ENCODE measurements around the gene TANC2. TPM values are rescaled to one million over a fixed set of nuclear protein-coding genes. Genes with fewer than 3 reads are reported as not detected.

Gene TANC2
- total RNA-seq, 2 donors from 2014 or later: 4.0 to 5.7 TPM

GRCh38 chr17:62948370-62948769 is 17.7 kb upstream of the TANC2 start:
- no peak for DNase-seq (ENCODE audit: low spot score)
- Histone ChIP-seq H3K9me3 (peaks cover 0 to 4% of the 10 kb centered on the region in 2 donors), H3K4me3 (no peak overlapping the region), H3K36me3 (no peaks in the 10 kb centered on the region), H3K4me1 (peaks cover 0 to 5% of the 10 kb centered on the region in 2 donors), H3K27ac (no peak overlapping the region), H3K27me3 (no peaks in the 10 kb centered on the region)
- TF ChIP-seq CTCF (IDR thresholded peaks at IDR 0.05): no peak

- no peak overlapping the region for H3K4me3 ChIP-seq
- no peak for TF ChIP-seq CTCF (IDR thresholded peaks at IDR 0.05)
- H3K9me3 ChIP-seq: peaks cover 0 to 4% of the 10 kb centered on the region in 2 donors
- peaks cover 0 to 5% of the 10 kb centered on the region in 2 donors for H3K4me1 ChIP-seq
- H3K36me3 ChIP-seq: no peaks in the 10 kb centered on the region
- no peak for DNase-seq (ENCODE audit: low spot score)
- no peak overlapping the region for H3K27ac ChIP-seq
- H3K27me3 ChIP-seq: no peaks in the 10 kb centered on the region
These were observed 17.0 kb upstream of the TANC2 start for GRCh38 chr17:62949036-62949435.

GRCh38 chr17:62950067-62950466 is 16.0 kb upstream of the TANC2 start:
- DNase-seq (ENCODE audit: low spot score): no peak
- no peak for TF ChIP-seq CTCF (IDR thresholded peaks at IDR 0.05)
- H3K36me3 ChIP-seq: no peaks in the 10 kb centered on the region
- H3K9me3 ChIP-seq: peaks cover 0 to 4% of the 10 kb centered on the region in 2 donors
- no peak overlapping the region for H3K4me3 ChIP-seq
- no peak overlapping the region for H3K27ac ChIP-seq
- no peaks in the 10 kb centered on the region for H3K27me3 ChIP-seq
- H3K4me1 ChIP-seq: peaks cover 0 to 5% of the 10 kb centered on the region in 2 donors

GRCh38 chr17:62955841-62956352 is 10.1 kb upstream of the TANC2 start:
- H3K27me3 ChIP-seq: no peaks in the 10 kb centered on the region
- H3K36me3 ChIP-seq: no peaks in the 10 kb centered on the region
- no peak overlapping the region for H3K27ac ChIP-seq
- H3K4me1 ChIP-seq: no peaks in the 10 kb centered on the region
- no peak for TF ChIP-seq CTCF (IDR thresholded peaks at IDR 0.05)
- no peak overlapping the region for H3K4me3 ChIP-seq
- peaks cover 0 to 1% of the 10 kb centered on the region in 2 donors for H3K9me3 ChIP-seq
- DNase-seq (ENCODE audit: low spot score): no peak

GRCh38 chr17:62963296-62963695 is 2.7 kb upstream of the TANC2 start:
- Histone ChIP-seq H3K4me3 (no peak overlapping the region), H3K27me3 (no peaks in the 10 kb centered on the region), H3K4me1 (peaks cover 0 to 16% of the 10 kb centered on the region in 2 donors), H3K36me3 (no peaks in the 10 kb centered on the region), H3K27ac (no peak overlapping the region), H3K9me3 (no peaks in the 10 kb centered on the region)
- no peak for TF ChIP-seq CTCF (IDR thresholded peaks at IDR 0.05)
- no peak for DNase-seq (ENCODE audit: low spot score)

GRCh38 chr17:62964506-62964905 is 1.5 kb upstream of the TANC2 start:
- Histone ChIP-seq H3K9me3 (no peaks in the 10 kb centered on the region), H3K36me3 (no peaks in the 10 kb centered on the region), H3K27ac (no peak overlapping the region), H3K4me1 (peaks cover 0 to 17% of the 10 kb centered on the region in 2 donors), H3K4me3 (no peak overlapping the region), H3K27me3 (no peaks in the 10 kb centered on the region)
- no peak for TF ChIP-seq CTCF (IDR thresholded peaks at IDR 0.05)
- no peak for DNase-seq (ENCODE audit: low spot score)

Data from right atrium auricular region (tissue), 2 donors.